NCI-H345 treated with DMSO at 0.1 percent for 48 hours (cell line): Measurements from ENCODE around the gene LRRC57.

Experiments used
- DNase-seq: peaks from one replicate; lab custom pipeline; 2025; ENCODE audit not compliant: unreplicated experiment; lab: John Stamatoyannopoulos, UW

Gene LRRC57

GRCh38 chr15:42493679-42494078 lies 54.9 kb downstream of the LRRC57 start:
- no peak for DNase-seq

GRCh38 chr15:42491539-42492225 lies 56.9 kb downstream of the LRRC57 start:
- DNase-seq = no peak

GRCh38 chr15:42490671-42491538 lies 57.7 kb downstream of the LRRC57 start, which contains the start of gene ZNF106:
Gene ZNF106, minus strand, starts transcription at chr15:42491141. Its CDS starts 18,852 bp downstream, at chr15:42472289.
- DNase-seq = peak; percentile 80

- DNase-seq = no peak
Measured at GRCh38 chr15:42490291-42490670, 58.3 kb downstream of the LRRC57 start.
